HG02943 (cell line): ENCODE data around the gene MEGF10.

Experiments
- ATAC-seq: cut with Tn5 transposase; IDR thresholded peaks from one replicate; pipeline ENCODE4 v1.9.1; 2021; ENCODE audit warnings: mild to moderate bottlenecking, low read depth, moderate library complexity; ENCODE audit not compliant: unreplicated experiment

MEGF10 gene

DNA sequence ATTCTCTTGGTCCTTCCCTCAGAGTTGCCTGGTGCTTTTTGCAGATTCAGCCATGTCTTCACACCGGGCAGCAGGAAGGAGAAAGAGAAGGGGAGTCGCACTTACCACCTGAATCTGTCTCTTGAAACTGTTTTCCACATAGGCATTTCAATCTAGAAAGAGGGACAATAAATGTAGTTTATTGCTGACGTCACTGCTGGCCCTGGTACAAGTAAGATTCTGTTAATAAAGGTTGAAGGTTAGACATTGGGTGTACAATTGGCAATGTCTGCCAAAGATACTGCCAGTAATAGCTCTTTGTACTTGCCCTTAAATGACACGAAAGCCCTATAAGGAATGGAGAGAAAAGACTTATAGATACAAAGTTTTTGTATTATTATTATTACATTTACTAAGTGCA is 72.8 kb downstream of the MEGF10 start:
- ATAC-seq: no peak

GRCh38 chr5:127367029-127367428 is 76.4 kb downstream of the MEGF10 start:
- no peak for ATAC-seq

DNA sequence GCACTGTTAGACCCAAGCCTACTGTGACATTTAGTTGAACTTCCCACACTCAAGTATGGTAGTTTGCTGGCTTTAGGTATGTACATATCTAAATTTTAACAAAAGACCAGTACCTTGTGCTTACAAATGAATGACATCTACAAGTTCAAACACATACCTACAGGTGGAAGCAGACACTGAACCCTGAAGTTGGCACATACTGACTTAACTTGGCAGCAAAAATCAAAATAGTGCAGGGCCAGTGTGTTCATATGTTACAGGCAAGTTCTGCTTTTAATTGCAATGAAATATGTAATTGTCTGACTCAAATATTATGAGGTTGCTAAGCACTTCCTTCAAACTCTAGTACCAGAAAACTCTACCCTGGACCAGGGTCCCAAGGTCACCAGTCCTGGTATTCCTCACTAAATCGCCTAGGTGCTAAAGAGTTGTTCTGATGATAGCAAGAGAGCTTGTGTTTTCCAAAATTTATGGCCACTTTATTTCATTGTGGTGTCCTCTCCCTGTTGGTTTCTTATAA is 77.4 kb downstream of the MEGF10 start:
- ATAC-seq: no peak

DNA sequence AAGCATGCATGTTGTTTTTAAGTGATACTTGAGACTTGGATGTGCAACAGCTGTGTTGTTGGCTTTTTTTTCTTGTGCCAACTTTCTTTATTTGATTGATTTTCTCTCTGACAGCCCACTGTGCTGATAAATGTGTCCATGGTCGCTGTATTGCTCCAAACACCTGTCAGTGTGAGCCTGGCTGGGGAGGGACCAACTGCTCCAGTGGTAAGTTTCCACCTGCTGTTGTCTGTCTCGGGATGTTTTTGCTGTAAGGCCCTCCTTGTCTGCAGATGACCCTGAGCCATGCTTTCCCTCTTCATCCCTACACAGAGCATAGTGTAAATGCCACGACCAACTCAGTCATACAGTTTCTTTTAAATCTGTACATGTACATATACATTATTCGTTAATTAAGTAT is 79.2 kb downstream of the MEGF10 start:
- ATAC-seq: no peak

GRCh38 chr5:127370631-127371030 is 80.0 kb downstream of the MEGF10 start:
- ATAC-seq: no peak

GRCh38 chr5:127373858-127374491 is 83.4 kb downstream of the MEGF10 start:
- no peak for ATAC-seq

- no peak for ATAC-seq
Measured at GRCh38 chr5:127375124-127375523, 84.5 kb downstream of the MEGF10 start.

DNA sequence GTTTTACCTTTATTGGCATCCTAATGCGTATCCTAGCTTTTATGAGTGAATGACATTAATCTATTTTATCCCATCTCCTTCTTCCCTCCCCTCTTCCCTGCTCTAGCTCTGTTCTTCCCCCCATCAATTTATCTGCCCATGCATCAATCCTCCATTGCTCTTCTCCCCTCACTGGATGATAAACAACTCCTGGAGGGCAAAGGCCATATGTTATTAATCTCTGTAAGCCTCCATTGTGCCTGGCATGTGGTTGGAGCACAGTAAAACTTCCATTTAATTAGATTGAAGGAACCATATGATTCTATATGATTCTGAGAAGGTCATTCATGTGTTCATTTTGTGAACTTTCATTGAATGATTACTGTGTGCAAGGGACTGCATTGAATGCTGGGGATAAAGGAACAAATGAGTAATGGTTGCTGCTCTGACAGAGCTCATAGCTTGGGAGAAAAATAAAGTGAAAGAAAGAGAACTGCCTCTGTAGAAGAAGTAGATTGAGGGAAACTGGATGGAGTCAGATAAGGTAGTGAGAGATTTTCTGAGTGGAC is 85.0 kb downstream of the MEGF10 start:
- no peak for ATAC-seq

GRCh38 chr5:127377651-127378050 is 87.1 kb downstream of the MEGF10 start:
- ATAC-seq: no peak

DNA sequence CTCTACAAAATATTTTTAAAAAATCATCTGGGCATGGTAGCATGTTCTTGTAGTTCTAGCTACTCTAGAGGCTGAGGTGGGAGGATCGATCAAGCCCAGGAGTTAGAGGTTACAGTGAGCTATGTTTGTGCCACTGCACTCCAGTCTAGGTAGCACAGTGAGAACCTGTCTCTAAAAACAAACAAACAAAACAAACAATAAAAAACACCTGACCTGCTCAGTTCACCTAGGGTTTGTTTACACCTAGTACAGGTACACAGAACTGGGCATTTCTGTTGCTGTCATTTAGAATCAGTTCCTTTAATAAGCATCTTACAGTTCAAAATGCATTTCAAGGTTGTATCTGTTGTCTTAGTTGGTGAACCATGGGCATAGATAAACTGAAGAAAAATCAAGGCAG is 95.3 kb downstream of the MEGF10 start:
- ATAC-seq: no peak

DNA sequence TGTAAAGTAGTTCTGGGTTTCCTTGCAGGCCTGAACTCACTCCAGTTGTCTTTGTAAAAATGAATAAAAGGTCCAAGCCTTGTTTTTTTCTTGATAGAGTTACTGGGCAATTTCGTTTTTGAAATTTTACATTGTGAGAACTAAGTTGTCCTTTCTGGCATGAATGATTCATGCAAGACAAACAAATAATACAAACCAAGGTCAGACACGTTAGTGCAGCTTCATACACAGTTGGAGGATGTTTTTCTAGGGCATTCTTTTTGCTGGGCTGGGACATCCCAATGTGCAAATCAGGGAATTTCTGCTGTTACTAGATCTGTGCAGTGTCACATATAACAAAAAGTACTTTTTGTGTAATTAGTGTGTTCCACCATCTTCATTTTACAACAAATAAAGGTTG is 96.0 kb downstream of the MEGF10 start:
- ATAC-seq: no peak

DNA sequence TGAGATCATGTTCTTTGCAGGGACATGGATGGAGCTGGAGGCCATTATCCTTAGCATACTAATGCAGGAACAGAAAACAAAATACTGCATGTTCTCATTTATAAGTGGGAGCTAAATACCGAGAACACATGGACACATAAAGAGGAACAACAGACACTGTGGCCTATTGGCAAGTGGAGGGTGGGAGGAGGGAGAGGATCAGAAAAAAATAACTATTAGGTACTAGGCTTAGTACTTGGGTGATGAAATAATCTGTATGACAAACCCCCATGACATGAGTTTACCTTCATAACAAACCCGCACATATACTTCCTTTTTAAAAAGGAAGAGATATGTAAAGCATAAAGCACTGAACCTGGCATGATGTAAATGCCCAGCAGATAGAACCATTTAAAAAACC is 99.0 kb downstream of the MEGF10 start:
- ATAC-seq: no peak

DNA sequence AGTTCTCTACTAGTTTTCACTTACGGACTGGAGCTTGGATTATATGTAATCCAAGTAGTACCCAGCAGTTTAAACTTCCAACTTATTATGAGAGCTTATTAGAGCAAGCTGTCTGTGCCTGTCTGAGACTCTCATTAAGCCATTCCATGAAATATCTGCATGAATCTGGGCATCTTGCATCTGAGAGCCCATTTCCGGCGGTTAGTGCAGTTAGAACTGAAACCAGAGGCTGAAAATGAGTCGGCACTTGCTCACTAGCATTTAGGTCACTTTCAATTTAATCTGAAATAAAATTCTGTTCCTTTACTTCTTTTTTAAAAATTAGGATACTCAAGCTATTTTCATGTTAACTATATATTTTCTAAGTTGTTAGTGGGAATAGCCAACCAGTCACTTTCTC is 102.2 kb downstream of the MEGF10 start:
- no peak for ATAC-seq

- no peak for ATAC-seq
Measured at GRCh38 chr5:127396490-127397155, 106.0 kb downstream of the MEGF10 start.

GRCh38 chr5:127398508-127398907 is 107.9 kb downstream of the MEGF10 start:
- no peak for ATAC-seq

DNA sequence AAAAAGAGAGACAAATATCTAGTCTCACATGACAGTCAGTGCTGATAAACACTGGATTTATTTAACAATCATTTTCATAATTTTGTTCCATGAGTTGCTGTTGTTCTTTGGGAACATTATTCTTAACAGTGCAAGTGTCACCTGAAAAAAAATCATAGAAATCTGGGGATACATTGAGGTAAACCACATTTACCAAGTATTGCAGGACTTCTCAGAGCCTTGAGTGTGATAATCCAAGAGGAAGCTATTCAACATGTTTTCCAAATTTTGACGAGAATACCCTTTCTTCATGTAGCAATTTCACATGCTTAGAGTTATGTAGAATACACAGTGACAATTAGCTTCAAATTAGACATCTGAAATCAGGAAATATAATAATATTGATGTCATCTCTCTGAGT is 108.5 kb downstream of the MEGF10 start:
- ATAC-seq: no peak

GRCh38 chr5:127400539-127400938 is 109.9 kb downstream of the MEGF10 start:
- ATAC-seq: no peak

- ATAC-seq: no peak
Measured at GRCh38 chr5:127400946-127401670, 110.5 kb downstream of the MEGF10 start.

DNA sequence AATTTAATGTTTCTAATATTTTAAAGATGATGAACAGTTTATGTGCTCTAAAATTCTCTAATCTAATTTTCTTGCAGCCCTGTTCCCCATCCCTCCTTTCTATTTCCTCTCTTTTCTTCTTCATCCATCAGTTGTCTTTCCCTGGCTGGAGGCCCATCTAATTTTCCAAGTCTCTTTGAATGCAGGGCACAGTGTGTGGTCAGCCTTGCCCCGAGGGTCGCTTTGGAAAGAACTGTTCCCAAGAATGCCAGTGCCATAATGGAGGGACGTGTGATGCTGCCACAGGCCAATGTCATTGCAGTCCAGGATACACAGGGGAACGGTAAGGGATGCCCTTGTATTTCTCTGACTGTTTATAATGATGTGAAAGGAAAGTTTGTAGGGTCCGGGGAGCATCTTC is 111.8 kb downstream of the MEGF10 start:
- no peak for ATAC-seq

GRCh38 chr5:127404190-127404589 is 113.6 kb downstream of the MEGF10 start:
- ATAC-seq: no peak
